HepG2 (cell line): ENCODE data around the gene MIPEP.

Experiments
- TEAD2 ChIP-seq: sonication (generic); formaldehyde crosslinking; IDR thresholded peaks from 2 replicates; pipeline ENCODE4 v1.9.0; 2021; ENCODE audit warnings: missing genetic modification reagents
- TEAD3 ChIP-seq: optimal IDR thresholded peaks from 2 replicates; pipeline ENCODE3; 2016; ENCODE audit warnings: borderline replicate concordance
- ZNF101 ChIP-seq: sonication (generic); formaldehyde crosslinking; IDR thresholded peaks from 2 replicates; pipeline ENCODE4 v1.4.0; 2020; ENCODE audit warnings: mild to moderate bottlenecking, low read depth, missing genetic modification reagents, borderline replicate concordance
- ZNF207 ChIP-seq: fragments of 450-650 bp; IDR thresholded peaks from 2 replicates; pipeline ENCODE4 v1.6.1; 2016; ENCODE audit warnings: antibody characterized with exemption, borderline replicate concordance
- ZNF44 ChIP-seq: sonication (generic); formaldehyde crosslinking; IDR thresholded peaks from 2 replicates; pipeline ENCODE4 v1.5.1; 2020; ENCODE audit warnings: mild to moderate bottlenecking, missing genetic modification reagents
- TF ChIP-seq, protein P1 (sequence below): fragments of 450-650 bp; IDR thresholded peaks from 2 replicates; pipeline ENCODE4 v1.6.1; 2017
- TF ChIP-seq, protein P2 (sequence below): IDR thresholded peaks from 2 replicates; pipeline ENCODE4 v1.6.1; 2016

- TF ChIP-seq ZNF101 (CRISPR knock-in tag) (no peak), ZNF207 (no peak), TEAD2 (CRISPR knock-in tag) (no peak), TEAD3 (CRISPR knock-in tag) (no peak), ZNF44 (CRISPR knock-in tag) (no peak)
- TF ChIP-seq, protein P1, sequence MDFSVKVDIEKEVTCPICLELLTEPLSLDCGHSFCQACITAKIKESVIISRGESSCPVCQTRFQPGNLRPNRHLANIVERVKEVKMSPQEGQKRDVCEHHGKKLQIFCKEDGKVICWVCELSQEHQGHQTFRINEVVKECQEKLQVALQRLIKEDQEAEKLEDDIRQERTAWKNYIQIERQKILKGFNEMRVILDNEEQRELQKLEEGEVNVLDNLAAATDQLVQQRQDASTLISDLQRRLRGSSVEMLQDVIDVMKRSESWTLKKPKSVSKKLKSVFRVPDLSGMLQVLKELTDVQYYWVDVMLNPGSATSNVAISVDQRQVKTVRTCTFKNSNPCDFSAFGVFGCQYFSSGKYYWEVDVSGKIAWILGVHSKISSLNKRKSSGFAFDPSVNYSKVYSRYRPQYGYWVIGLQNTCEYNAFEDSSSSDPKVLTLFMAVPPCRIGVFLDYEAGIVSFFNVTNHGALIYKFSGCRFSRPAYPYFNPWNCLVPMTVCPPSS: no peak
- TF ChIP-seq, protein P2, sequence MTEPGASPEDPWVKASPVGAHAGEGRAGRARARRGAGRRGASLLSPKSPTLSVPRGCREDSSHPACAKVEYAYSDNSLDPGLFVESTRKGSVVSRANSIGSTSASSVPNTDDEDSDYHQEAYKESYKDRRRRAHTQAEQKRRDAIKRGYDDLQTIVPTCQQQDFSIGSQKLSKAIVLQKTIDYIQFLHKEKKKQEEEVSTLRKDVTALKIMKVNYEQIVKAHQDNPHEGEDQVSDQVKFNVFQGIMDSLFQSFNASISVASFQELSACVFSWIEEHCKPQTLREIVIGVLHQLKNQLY (CRISPR knock-in tag): no peak
Measured at GRCh38 chr13:23856008-23856750, 33.0 kb downstream of the MIPEP start.
